B cell (primary cell): Measurements from ENCODE around the gene SLC20A1.

ENCODE experiments used
- CTCF ChIP-seq: fragments of 200-600 bp; IDR thresholded peaks from one replicate; pipeline ENCODE4 v1.8.0; 2022; ENCODE audit warnings: antibody characterized with exemption, mild to moderate bottlenecking
- EZH2 ChIP-seq: IDR thresholded peaks from 2 replicates; pipeline ENCODE4 v1.6.1; 2012; ENCODE audit warnings: borderline replicate concordance, low read depth, mild to moderate bottlenecking, moderate library complexity, low read length; ENCODE audit not compliant: insufficient read depth, poor library complexity, severe bottlenecking

GRCh38 chr2:112630268-112630667, 15.5 kb upstream of the SLC20A1 start:
- TF ChIP-seq CTCF: no peak
- TF ChIP-seq EZH2: no peak
